Astrocyte of the cerebellum (primary cell): ENCODE measurements around the gene AREL1.
"Not testable (repeated sequence)": the region's sequence is repeated elsewhere in the genome, so short reads cannot be mapped to it uniquely, and the experiment has no call there.

Experiments
- DNase-seq: peaks from one replicate; pipeline ENCODE4 v3.0.0-alpha.2; 2011; ENCODE audit warnings: low read depth
- H3K4me3 ChIP-seq: 2 replicates; pipeline ENCODE4 v1.5.1; 2011; ENCODE audit warnings: mild to moderate bottlenecking, low read depth, low read length, moderate library complexity
- CTCF ChIP-seq: IDR thresholded peaks from 2 replicates; pipeline ENCODE4 v1.5.1; 2012; ENCODE audit warnings: low read length, low read depth, moderate library complexity, mild to moderate bottlenecking; ENCODE audit errors: missing control alignments
- in situ Hi-C: cut with HindIII; loops from 2 replicates; pipeline ENCODE4 v1.10.0; 2017; ENCODE audit warnings: low sequenced_read_pairs

Gene AREL1

DNA sequence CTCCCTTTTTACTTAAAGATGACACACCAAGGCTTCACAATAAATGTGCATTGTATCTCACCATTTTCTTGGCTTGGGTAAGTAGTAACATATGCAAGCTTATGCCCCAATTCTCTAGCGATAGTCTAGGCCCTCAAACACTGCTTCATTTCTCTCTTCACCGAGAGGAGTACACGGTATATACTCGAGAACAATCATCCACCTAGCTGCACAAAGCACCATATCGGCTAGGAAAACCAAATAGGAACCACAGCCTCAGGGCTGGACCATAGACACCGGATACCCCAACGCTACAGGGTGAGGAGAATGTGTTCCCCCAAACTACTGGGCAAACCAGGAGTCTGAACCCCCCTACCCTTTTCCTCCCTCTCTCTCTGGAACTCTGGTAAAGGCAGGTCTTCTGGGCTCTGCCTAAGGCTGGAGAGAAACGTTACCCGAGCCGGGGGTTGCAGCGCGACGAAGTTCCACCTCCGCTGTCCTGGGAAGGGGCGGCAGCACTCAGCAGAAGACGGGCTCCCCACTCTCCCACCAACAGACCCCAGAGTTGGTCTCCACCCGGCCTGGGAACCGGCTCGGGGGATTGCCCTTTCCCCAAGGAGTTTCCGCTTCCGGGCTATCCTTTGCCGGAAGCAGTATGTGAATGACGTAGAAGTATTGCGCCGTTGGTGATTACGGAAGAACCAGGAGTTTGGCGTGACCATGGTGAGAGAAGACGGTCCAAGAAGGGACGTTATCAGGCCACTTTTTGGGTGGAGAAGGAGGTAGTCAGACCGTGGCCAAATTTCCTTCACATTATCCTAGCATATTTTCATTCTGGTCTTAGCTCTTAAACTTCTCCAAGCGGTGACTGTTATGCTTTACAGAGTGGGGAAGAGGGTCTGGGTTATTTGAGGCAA lies at the start of gene AREL1, which contains the start of gene FCF1:
TSS of gene AREL1 (minus strand) at position 582 of the 896 bp plus-strand sequence. CDS start 27,465 bp downstream, outside the sequence.
TSS of gene FCF1 (plus strand) at position 646 of the 896 bp plus-strand sequence. CDS start at position 700, 54 bp downstream.
- in situ Hi-C loops = no loop called here
- H3K4me3 ChIP-seq = peak within 1 kb of the TSS; percentile 97
- DNase-seq = peak; percentile 81
- TF ChIP-seq CTCF = no peak

GRCh38 chr14:74758505-74758904 lies 45.6 kb upstream of the AREL1 start:
- H3K4me3 ChIP-seq, in situ Hi-C loops, DNase-seq: not testable (repeated sequence)

GRCh38 chr14:74756326-74756725 lies 43.4 kb upstream of the AREL1 start:
- in situ Hi-C loops = no loop called here
- no peak for TF ChIP-seq CTCF
- no peak for DNase-seq
- no peak overlapping the region for H3K4me3 ChIP-seq

GRCh38 chr14:74754899-74755298 lies 42.0 kb upstream of the AREL1 start:
- no peak overlapping the region for H3K4me3 ChIP-seq
- no peak for TF ChIP-seq CTCF
- DNase-seq = no peak
- in situ Hi-C loops = no loop called here

GRCh38 chr14:74754157-74754556 lies 41.3 kb upstream of the AREL1 start:
- no peak for DNase-seq
- in situ Hi-C loops = no loop called here
- no peak overlapping the region for H3K4me3 ChIP-seq
- TF ChIP-seq CTCF = no peak

- TF ChIP-seq CTCF = no peak
- DNase-seq = no peak
- in situ Hi-C loops = no loop called here
- no peak overlapping the region for H3K4me3 ChIP-seq
These were observed 34.4 kb upstream of the AREL1 start for GRCh38 chr14:74747237-74747636.
